ENCODE data around the gene CCDC158.

Gene CCDC158

DNA sequence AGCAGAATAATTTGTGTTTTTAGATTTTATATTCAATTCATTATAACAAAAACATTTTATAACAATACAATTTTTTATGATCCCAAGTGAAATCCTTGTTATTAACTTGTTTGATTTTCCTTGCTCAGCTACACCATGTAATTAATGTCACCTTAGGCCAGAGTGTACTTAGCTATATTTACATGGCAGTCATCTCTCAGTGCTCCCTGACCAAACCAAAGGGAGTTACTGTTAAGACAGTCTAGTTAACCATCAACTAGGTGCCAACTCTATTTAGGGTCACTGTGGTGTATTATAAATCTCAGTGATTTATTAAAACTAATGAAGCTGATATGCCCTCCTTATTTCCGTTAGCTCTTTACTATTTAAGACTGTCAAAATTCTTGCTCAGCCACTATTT is 44.4 kb downstream of the CCDC158 start:
- Mint-ChIP-seq H3K27me3 (ENCODE audit: low read depth) (peaks cover 7% of the 10 kb centered on the region), H3K4me1 (peaks cover 35% of the 10 kb centered on the region), H3K4me3 (no peak overlapping the region), H3K27ac (peak overlapping the region in 1 of 3 experiments; percentile 30), H3K9me3 (peaks cover 14% of the 10 kb centered on the region), H3K36me3 (ENCODE audit: low read depth) (peaks cover 8% of the 10 kb centered on the region)
- TF ChIP-seq, protein P1, sequence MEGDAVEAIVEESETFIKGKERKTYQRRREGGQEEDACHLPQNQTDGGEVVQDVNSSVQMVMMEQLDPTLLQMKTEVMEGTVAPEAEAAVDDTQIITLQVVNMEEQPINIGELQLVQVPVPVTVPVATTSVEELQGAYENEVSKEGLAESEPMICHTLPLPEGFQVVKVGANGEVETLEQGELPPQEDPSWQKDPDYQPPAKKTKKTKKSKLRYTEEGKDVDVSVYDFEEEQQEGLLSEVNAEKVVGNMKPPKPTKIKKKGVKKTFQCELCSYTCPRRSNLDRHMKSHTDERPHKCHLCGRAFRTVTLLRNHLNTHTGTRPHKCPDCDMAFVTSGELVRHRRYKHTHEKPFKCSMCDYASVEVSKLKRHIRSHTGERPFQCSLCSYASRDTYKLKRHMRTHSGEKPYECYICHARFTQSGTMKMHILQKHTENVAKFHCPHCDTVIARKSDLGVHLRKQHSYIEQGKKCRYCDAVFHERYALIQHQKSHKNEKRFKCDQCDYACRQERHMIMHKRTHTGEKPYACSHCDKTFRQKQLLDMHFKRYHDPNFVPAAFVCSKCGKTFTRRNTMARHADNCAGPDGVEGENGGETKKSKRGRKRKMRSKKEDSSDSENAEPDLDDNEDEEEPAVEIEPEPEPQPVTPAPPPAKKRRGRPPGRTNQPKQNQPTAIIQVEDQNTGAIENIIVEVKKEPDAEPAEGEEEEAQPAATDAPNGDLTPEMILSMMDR (IDR thresholded peaks at IDR 0.05; ENCODE audit: unreplicated experiment in 3 of 3), result no peak

DNA sequence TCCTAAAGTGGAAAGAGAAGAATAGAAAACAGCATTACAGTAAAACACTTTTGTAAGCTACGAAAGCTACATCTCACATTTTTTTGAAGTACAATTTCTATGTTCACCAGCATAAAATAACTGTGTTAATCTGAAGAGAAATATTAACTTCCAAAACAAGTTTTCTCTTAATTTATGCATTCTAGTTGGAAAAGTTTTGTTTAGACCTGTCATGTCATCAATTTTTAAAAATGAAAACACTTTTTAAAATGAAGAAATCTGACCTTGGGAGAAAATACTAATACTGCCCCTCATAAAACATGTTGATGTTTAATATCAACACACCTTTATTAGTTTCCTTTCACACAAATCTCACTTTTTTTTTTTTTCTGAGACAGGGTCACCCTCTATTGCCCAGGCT is 45.2 kb downstream of the CCDC158 start:
- Mint-ChIP-seq H3K9me3 (peaks cover 8% of the 10 kb centered on the region), H3K4me1 (peaks cover 35% of the 10 kb centered on the region), H3K36me3 (ENCODE audit: low read depth) (peaks cover 5% of the 10 kb centered on the region), H3K27me3 (ENCODE audit: low read depth) (peaks cover 7% of the 10 kb centered on the region), H3K4me3 (no peak overlapping the region), H3K27ac (peak overlapping the region; percentile 25 to 66 (median 28))
- TF ChIP-seq, protein P1 (IDR thresholded peaks at IDR 0.05; ENCODE audit: unreplicated experiment in 3 of 3), result no peak

DNA sequence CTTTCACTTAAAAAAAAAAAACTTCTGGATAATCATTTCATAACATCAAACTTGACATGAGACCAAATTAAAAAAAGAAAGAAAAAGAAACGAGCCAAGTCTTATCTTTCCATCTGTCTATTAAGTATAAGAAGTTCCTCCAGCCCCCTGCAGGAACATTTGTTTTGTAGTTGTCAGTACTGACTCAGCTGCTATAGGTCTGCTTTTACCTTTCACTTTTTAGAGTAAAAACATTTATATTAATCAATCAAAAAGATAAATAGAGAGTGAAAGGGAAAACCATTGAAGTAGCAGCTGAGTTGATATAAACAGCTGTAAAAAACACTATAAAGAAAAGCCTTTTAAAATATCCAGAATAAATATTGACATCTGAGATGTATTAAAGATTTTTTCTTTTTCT is 46.1 kb downstream of the CCDC158 start:
- Mint-ChIP-seq H3K4me1 (peaks cover 35% of the 10 kb centered on the region), H3K4me3 (no peak overlapping the region), H3K27me3 (ENCODE audit: low read depth) (peaks cover 3% of the 10 kb centered on the region), H3K27ac (no peak overlapping the region), H3K9me3 (peaks cover under 1% of the 10 kb centered on the region), H3K36me3 (ENCODE audit: low read depth) (no peaks in the 10 kb centered on the region)
- TF ChIP-seq, protein P1 (IDR thresholded peaks at IDR 0.05; ENCODE audit: unreplicated experiment in 3 of 3), result no peak

DNA sequence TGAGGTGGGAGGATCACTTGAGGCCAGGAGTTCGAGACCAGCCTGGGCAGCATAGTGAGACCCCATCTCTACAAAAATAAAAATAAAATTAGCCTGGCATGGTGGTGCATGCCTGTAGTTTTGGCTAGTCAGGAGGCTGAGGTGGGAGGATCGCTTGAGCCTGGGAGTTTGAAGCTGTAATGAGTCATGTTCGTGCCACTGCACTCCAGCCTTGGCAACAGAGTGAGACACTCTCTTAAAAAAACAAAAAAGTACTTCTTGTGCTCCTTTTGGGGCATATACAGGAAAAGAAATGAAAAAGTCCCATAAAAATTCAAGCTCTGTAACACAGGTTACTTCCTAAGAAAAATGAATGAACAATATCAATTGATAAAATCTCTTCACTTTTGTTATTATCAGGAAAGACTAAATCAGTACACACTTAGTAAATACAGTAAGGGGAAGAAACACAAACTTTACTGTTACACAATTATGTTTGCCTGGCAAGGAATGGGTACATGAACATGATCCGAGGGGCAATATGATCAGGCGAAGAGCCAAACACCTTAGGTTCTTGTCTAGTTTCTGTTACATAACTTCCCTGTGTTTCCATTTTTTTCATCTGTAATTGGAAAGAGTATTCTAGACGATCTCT is 46.9 kb downstream of the CCDC158 start:
- H3K9me3 Mint-ChIP-seq, result no peaks in the 10 kb centered on the region
- no peak overlapping the region for H3K4me3 Mint-ChIP-seq
- H3K27me3 Mint-ChIP-seq (ENCODE audit: low read depth), result peaks cover 3% of the 10 kb centered on the region

DNA sequence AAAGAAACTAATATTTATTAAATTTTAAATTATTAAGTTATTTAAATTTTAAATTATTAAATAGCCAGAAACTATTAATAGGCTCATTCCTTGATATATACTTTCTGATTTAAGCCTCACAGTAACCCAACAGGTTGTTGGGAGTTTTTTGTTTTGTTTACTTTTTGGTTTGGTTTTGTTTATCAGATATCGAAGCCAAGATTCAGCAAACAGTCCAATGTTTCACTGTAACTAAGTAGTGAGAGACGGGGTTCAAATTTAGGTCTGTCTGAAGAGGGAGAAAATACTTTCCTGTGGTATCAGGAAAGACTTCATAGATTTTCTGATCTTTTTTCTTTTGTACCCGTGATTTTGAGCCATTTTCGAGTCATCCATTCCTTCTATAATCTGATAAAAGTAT is 54.2 kb downstream of the CCDC158 start:
- no peaks in the 10 kb centered on the region for H3K4me1 Mint-ChIP-seq
- TF ChIP-seq, protein P1 (IDR thresholded peaks at IDR 0.05; ENCODE audit: unreplicated experiment in 3 of 3), result no peak
- no peak overlapping the region for H3K4me3 Mint-ChIP-seq
- no peak overlapping the region for H3K27ac Mint-ChIP-seq
- H3K36me3 Mint-ChIP-seq (ENCODE audit: low read depth), result no peaks in the 10 kb centered on the region
- no peaks in the 10 kb centered on the region for H3K9me3 Mint-ChIP-seq
- peaks cover 6% of the 10 kb centered on the region for H3K27me3 Mint-ChIP-seq (ENCODE audit: low read depth)

More for the DNA sequence above, 46.9 kb downstream of the CCDC158 start:
- H3K4me1 Mint-ChIP-seq, result peaks cover 35% of the 10 kb centered on the region
- TF ChIP-seq, protein P1 (IDR thresholded peaks at IDR 0.05; ENCODE audit: unreplicated experiment in 3 of 3), result no peak
- H3K27ac Mint-ChIP-seq, result no peak overlapping the region
- no peaks in the 10 kb centered on the region for H3K36me3 Mint-ChIP-seq (ENCODE audit: low read depth)

DNA sequence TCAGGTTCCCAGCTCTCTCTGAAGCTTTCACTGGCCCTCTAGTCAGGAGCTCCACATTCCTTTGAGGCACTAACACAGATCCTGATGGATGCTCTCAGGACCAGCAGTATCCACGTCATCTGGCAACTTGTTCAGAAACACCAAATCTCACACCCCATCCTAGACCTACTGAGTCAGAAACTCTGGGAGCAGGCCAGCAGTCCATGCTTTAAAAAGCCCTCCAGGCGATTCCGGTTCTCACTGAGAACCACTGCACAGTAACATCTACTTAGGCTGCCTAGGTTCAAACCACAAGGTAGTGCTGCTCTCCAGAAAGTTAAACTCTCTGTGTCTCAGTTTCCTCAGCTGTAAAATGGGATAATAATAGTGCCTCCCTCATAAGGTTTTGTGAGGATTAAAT is 55.3 kb downstream of the CCDC158 start:
- no peak overlapping the region for H3K4me3 Mint-ChIP-seq
- TF ChIP-seq, protein P1 (IDR thresholded peaks at IDR 0.05; ENCODE audit: unreplicated experiment in 3 of 3), result no peak
- H3K9me3 Mint-ChIP-seq, result peaks cover 5% of the 10 kb centered on the region
- no peaks in the 10 kb centered on the region for H3K4me1 Mint-ChIP-seq
- peaks cover 6% of the 10 kb centered on the region for H3K27me3 Mint-ChIP-seq (ENCODE audit: low read depth)
- H3K36me3 Mint-ChIP-seq (ENCODE audit: low read depth), result no peaks in the 10 kb centered on the region
- no peak overlapping the region for H3K27ac Mint-ChIP-seq
